Measurements from ENCODE around the gene CD247.

DNA sequence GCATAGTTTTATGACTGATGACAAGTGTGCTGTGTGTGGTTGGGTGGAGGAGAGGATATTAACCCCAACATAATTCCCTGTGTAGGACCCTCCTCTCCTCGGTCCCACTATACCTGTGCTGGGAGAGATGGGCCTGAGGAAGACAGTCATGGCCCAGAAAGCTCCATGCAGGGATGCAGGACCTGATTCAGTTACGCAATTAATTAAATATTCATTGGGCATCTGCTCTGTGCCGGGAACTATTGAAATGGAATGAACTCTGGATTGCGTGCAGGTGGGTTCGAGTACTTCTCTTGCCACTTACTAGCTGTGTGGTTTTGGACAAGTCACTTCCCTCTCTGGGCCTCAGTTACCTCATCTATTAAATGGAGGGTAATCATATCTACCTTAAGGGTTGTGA, 74.6 kb downstream of the CD247 start:
- TF ChIP-seq, protein P1, sequence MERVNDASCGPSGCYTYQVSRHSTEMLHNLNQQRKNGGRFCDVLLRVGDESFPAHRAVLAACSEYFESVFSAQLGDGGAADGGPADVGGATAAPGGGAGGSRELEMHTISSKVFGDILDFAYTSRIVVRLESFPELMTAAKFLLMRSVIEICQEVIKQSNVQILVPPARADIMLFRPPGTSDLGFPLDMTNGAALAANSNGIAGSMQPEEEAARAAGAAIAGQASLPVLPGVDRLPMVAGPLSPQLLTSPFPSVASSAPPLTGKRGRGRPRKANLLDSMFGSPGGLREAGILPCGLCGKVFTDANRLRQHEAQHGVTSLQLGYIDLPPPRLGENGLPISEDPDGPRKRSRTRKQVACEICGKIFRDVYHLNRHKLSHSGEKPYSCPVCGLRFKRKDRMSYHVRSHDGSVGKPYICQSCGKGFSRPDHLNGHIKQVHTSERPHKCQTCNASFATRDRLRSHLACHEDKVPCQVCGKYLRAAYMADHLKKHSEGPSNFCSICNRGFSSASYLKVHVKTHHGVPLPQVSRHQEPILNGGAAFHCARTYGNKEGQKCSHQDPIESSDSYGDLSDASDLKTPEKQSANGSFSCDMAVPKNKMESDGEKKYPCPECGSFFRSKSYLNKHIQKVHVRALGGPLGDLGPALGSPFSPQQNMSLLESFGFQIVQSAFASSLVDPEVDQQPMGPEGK (CRISPR knock-in tag; IDR thresholded peaks at IDR 0.05; ENCODE audit: borderline replicate concordance) = no peak
- TF ChIP-seq RARB (CRISPR knock-in tag; IDR thresholded peaks at IDR 0.05) (no peak), CSDC2 (CRISPR knock-in tag; IDR thresholded peaks at IDR 0.05) (no peak), GLIS3 (CRISPR knock-in tag; IDR thresholded peaks at IDR 0.05) (no peak)
